ENCODE data around the gene SRGAP1.
A peak's percentile ranks its signal among the peaks of the same experiment; 100 is the strongest.
"Not testable (repeated sequence)": the region's sequence is repeated elsewhere in the genome, so short reads cannot be mapped to it uniquely, and the experiment has no call there.

Gene SRGAP1

GRCh38 chr12:63838411-63838810 lies 6.1 kb upstream of the SRGAP1 start:
- no peak for DNase-seq

GRCh38 chr12:63841011-63841410 lies 3.5 kb upstream of the SRGAP1 start:
- no peak for DNase-seq

GRCh38 chr12:63841571-63841970 lies 2.9 kb upstream of the SRGAP1 start:
- DNase-seq, result no peak

GRCh38 chr12:63842750-63843149 lies 1.8 kb upstream of the SRGAP1 start:
- DNase-seq, result not testable (repeated sequence)

- no peak for DNase-seq
These were observed 1.2 kb upstream of the SRGAP1 start for GRCh38 chr12:63843254-63843720.

GRCh38 chr12:63843721-63844390 lies 644 bp upstream of the SRGAP1 start:
- peak; percentile 33 to 98 (median 88) for DNase-seq

GRCh38 chr12:63845726-63846125 lies 1.2 kb downstream of the SRGAP1 start:
- no peak for DNase-seq

GRCh38 chr12:63846238-63846967 lies 1.9 kb downstream of the SRGAP1 start:
- DNase-seq, result no peak

GRCh38 chr12:63848450-63848849 lies 4.0 kb downstream of the SRGAP1 start:
- DNase-seq, result no peak

GRCh38 chr12:63849106-63849620 lies 4.7 kb downstream of the SRGAP1 start:
- no peak for DNase-seq

GRCh38 chr12:63849641-63850040 lies 5.1 kb downstream of the SRGAP1 start:
- DNase-seq, result no peak

GRCh38 chr12:63853978-63854377 lies 9.5 kb downstream of the SRGAP1 start:
- no peak for DNase-seq

GRCh38 chr12:63855299-63855698 lies 10.8 kb downstream of the SRGAP1 start:
- DNase-seq, result no peak

- no peak for DNase-seq
These were observed 13.5 kb downstream of the SRGAP1 start for GRCh38 chr12:63857771-63858670.

GRCh38 chr12:63859880-63860279 lies 15.4 kb downstream of the SRGAP1 start:
- not testable (repeated sequence) for DNase-seq

- no peak for DNase-seq
These were observed 17.9 kb downstream of the SRGAP1 start for GRCh38 chr12:63862187-63862968.

GRCh38 chr12:63862969-63863230 lies 18.4 kb downstream of the SRGAP1 start:
- DNase-seq, result no peak

- DNase-seq, result no peak
These were observed 19.4 kb downstream of the SRGAP1 start for GRCh38 chr12:63863658-63864453.

- no peak for DNase-seq
These were observed 19.9 kb downstream of the SRGAP1 start for GRCh38 chr12:63864454-63864706.

- DNase-seq, result no peak
These were observed 20.9 kb downstream of the SRGAP1 start for GRCh38 chr12:63865448-63865847.

- no peak for DNase-seq
These were observed 22.6 kb downstream of the SRGAP1 start for GRCh38 chr12:63867053-63867452.

- DNase-seq, result no peak
These were observed 25.2 kb downstream of the SRGAP1 start for GRCh38 chr12:63869656-63870055.
